ENCODE results near the gene TCERG1L. TPM values are rescaled to one million over a fixed set of nuclear protein-coding genes. Genes with fewer than 3 reads are reported as not detected.
A peak's percentile ranks its signal among the peaks of the same experiment; 100 is the strongest.

The TCERG1L gene
- total and polyA plus RNA-seq, 4 donors = 0.02 to 0.09 (median 0.08) TPM; not detected in 1

- Histone ChIP-seq H3K4me3 (no peak overlapping the region), H3K4me1 (ENCODE audit: control insufficient read depth in 5 of 5, insufficient read depth in 5 of 5, low read length in 5 of 5) (peaks cover 0 to 11% (median 0%) of the 10 kb centered on the region in 5 donors), H3K9ac (ENCODE audit: insufficient read depth in 1 of 2, low read length in 2 of 2) (no peak overlapping the region), H3K9me3 (ENCODE audit: control insufficient read depth in 4 of 4, insufficient read depth in 3 of 4, low read length in 3 of 4) (peaks cover 0 to 3% (median 0%) of the 10 kb centered on the region in 4 donors), H3K36me3 (ENCODE audit: control insufficient read depth in 4 of 4, insufficient read depth in 4 of 4, low read length in 4 of 4) (no peaks in the 10 kb centered on the region), H3K27ac (ENCODE audit: low read depth in 1 of 2, low read length in 1 of 2) (no peak overlapping the region), H3K27me3 (ENCODE audit: control insufficient read depth in 3 of 3, insufficient read depth in 3 of 3, low read length in 2 of 3) (peaks cover 27 to 47% (median 44%) of the 10 kb centered on the region in 3 donors)
- WGBS, 2 donors = 1 to 4% methylated on average over 32 of the region's 32 CpGs
- no peak for TF ChIP-seq CTCF (IDR thresholded peaks at IDR 0.05; ENCODE audit: control extremely low read depth, extremely low read depth)
- no peak for ATAC-seq (ENCODE audit: insufficient read depth, low FRiP score)
- peak; percentile 46 to 68 (median 61) for DNase-seq
Observed at GRCh38 chr10:131312478-131312836, 936 bp upstream of the TCERG1L start.

GRCh38 chr10:131311402-131311660 lies 190 bp downstream of the TCERG1L start:
- Histone ChIP-seq H3K36me3 (ENCODE audit: control insufficient read depth in 4 of 4, insufficient read depth in 4 of 4, low read length in 4 of 4) (no peaks in the 10 kb centered on the region), H3K9me3 (ENCODE audit: control insufficient read depth in 4 of 4, insufficient read depth in 3 of 4, low read length in 3 of 4) (peaks cover 0 to 3% (median 0%) of the 10 kb centered on the region in 4 donors), H3K9ac (ENCODE audit: insufficient read depth in 1 of 2, low read length in 2 of 2) (no peak overlapping the region), H3K4me3 (no peak overlapping the region), H3K27ac (ENCODE audit: low read depth in 1 of 2, low read length in 1 of 2) (no peak overlapping the region), H3K27me3 (ENCODE audit: control insufficient read depth in 3 of 3, insufficient read depth in 3 of 3, low read length in 2 of 3) (peaks cover 27 to 47% (median 46%) of the 10 kb centered on the region in 3 donors), H3K4me1 (ENCODE audit: control insufficient read depth in 5 of 5, insufficient read depth in 5 of 5, low read length in 5 of 5) (peaks cover 0 to 11% (median 0%) of the 10 kb centered on the region in 5 donors)
- ATAC-seq (ENCODE audit: insufficient read depth, low FRiP score) = no peak
- no peak for TF ChIP-seq CTCF (IDR thresholded peaks at IDR 0.05; ENCODE audit: control extremely low read depth, extremely low read depth)
- no peak for DNase-seq
- WGBS, 2 donors = 0 to 3% methylated on average over 6 to 36 of the region's 36 CpGs

- Histone ChIP-seq H3K4me3 (no peak overlapping the region), H3K9ac (ENCODE audit: insufficient read depth in 1 of 2, low read length in 2 of 2) (no peak overlapping the region), H3K27me3 (ENCODE audit: control insufficient read depth in 3 of 3, insufficient read depth in 3 of 3, low read length in 2 of 3) (peaks cover 27 to 47% (median 46%) of the 10 kb centered on the region in 3 donors), H3K27ac (ENCODE audit: low read depth in 1 of 2, low read length in 1 of 2) (no peak overlapping the region), H3K4me1 (ENCODE audit: control insufficient read depth in 5 of 5, insufficient read depth in 5 of 5, low read length in 5 of 5) (peaks cover 0 to 11% (median 0%) of the 10 kb centered on the region in 5 donors), H3K9me3 (ENCODE audit: control insufficient read depth in 4 of 4, insufficient read depth in 3 of 4, low read length in 3 of 4) (peaks cover 0 to 3% (median 0%) of the 10 kb centered on the region in 4 donors), H3K36me3 (ENCODE audit: control insufficient read depth in 4 of 4, insufficient read depth in 4 of 4, low read length in 4 of 4) (no peaks in the 10 kb centered on the region)
- ATAC-seq (ENCODE audit: insufficient read depth, low FRiP score) = no peak
- peak; percentile 2 to 25 (median 6) for DNase-seq
- TF ChIP-seq CTCF (IDR thresholded peaks at IDR 0.05; ENCODE audit: control extremely low read depth, extremely low read depth) = no peak
- 4 to 6% methylated on average over 56 to 76 of the region's 76 CpGs for WGBS, 2 donors
Observed at GRCh38 chr10:131310551-131311401, 745 bp downstream of the TCERG1L start.

Measured in lung (tissue), 12 donors.